ENCODE data around the gene COLEC12. TPM values are rescaled to one million over a fixed set of nuclear protein-coding genes. Genes with fewer than 3 reads are reported as not detected.

COLEC12 gene
- total RNA-seq, 1 experiment from 2014 or later, result not detected

DNA sequence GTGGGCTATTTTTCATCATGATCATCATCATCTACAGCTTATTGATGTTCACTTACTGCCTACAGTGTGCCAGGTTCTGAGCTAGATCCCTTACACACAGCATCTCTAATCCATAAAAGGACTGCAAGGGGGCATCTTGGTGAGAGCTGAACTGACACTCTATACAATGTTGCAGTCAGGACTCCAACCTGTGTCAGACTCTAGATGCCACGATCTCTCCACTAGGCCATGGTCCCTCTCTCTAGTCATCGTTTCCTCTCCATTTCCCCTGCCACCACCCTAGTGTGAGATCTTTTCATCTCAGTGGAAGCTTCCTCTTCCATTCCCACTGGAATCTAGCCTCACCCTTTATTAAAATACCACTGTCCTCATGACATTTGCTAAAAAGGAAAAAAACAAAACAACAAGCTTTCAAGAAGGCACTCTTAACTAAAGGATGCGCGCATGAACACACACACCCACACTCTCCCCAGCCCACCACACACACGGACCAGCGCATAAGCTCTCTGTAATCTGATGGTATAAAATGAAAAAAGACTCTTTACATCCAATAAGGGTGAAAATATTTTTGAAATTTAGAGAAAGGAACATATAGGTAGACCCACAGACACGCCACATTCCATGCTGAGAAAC, 139.3 kb downstream of the COLEC12 start:
- no peaks in the 10 kb centered on the region for H3K9me2 ChIP-seq (ENCODE audit: insufficient read depth)
- H4K20me1 ChIP-seq (ENCODE audit: insufficient read depth), result no peaks in the 10 kb centered on the region
- no peak overlapping the region for H3K4me3 ChIP-seq
- H3K4me1 ChIP-seq (replicated peaks; ENCODE audit: insufficient read depth), result 0 out of 2 replicates have a peak, but pooled peaks cover 11% of the 10 kb centered on the region
- peaks cover 95% of the 10 kb centered on the region for H3K27me3 ChIP-seq (ENCODE audit: insufficient read depth, low read depth)
- no peak overlapping the region for H3K27ac ChIP-seq
- no TSS peak for BruUV-seq (replicated peaks)
- no peak for TF ChIP-seq EZH2 (IDR thresholded peaks at IDR 0.05; ENCODE audit: low read depth)
- TF ChIP-seq, protein P1, sequence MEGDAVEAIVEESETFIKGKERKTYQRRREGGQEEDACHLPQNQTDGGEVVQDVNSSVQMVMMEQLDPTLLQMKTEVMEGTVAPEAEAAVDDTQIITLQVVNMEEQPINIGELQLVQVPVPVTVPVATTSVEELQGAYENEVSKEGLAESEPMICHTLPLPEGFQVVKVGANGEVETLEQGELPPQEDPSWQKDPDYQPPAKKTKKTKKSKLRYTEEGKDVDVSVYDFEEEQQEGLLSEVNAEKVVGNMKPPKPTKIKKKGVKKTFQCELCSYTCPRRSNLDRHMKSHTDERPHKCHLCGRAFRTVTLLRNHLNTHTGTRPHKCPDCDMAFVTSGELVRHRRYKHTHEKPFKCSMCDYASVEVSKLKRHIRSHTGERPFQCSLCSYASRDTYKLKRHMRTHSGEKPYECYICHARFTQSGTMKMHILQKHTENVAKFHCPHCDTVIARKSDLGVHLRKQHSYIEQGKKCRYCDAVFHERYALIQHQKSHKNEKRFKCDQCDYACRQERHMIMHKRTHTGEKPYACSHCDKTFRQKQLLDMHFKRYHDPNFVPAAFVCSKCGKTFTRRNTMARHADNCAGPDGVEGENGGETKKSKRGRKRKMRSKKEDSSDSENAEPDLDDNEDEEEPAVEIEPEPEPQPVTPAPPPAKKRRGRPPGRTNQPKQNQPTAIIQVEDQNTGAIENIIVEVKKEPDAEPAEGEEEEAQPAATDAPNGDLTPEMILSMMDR (conservative IDR thresholded peaks at IDR 0.05), result no peak
- intact Hi-C loops (cut with micrococcal nuclease; ENCODE audit: unreplicated experiment), result no loop called here
- H3K9me3 ChIP-seq (ENCODE audit: insufficient read depth, low read depth), result no peaks in the 10 kb centered on the region
- ChIA-PET CTCF (no interaction called here), POLR2A (ENCODE audit: unreplicated experiment) (interaction anchor here (0.6 kb wide), 1 partner anchor 191 kb away, joined by 4 read pairs; no protein-coding TSS in a partner anchor)
- H3F3A ChIP-seq (ENCODE audit: insufficient read depth, low read depth), result no peaks in the 10 kb centered on the region
- H3K79me2 ChIP-seq (ENCODE audit: low read depth), result no peaks in the 10 kb centered on the region
- no peak overlapping the region for H3K4me2 ChIP-seq
- H2AFZ ChIP-seq, result no peak overlapping the region
- H3K36me3 ChIP-seq (ENCODE audit: low read depth), result no peaks in the 10 kb centered on the region
- DNase-seq, result no peak

DNA sequence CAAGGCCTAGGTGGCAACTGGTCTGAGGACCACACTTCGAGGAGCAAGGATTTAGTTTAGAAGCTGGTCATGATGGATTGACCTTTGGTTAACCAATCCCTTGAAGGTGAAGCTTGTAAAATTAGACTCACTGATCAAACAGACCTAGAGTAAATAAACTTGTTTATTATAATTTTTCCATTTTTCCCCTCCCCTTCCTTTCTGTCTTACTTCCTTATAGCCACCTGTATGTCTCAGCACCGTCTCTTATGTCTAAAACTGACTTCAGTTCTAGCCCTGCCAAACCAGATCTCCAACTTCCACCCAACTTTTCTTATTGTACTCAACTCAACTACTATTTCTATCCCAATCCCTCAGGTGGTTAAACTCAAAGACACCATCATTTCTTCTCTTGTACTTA, 139.8 kb downstream of the COLEC12 start:
- no TSS peak for BruUV-seq (replicated peaks)
- Histone ChIP-seq H3K4me2 (no peak overlapping the region), H3K36me3 (ENCODE audit: low read depth) (no peaks in the 10 kb centered on the region), H2AFZ (no peak overlapping the region), H3K27ac (no peak overlapping the region), H4K20me1 (ENCODE audit: insufficient read depth) (no peaks in the 10 kb centered on the region), H3K4me3 (no peak overlapping the region), H3K79me2 (ENCODE audit: low read depth) (no peaks in the 10 kb centered on the region), H3K27me3 (ENCODE audit: insufficient read depth, low read depth) (peaks cover 95% of the 10 kb centered on the region), H3K9me3 (ENCODE audit: insufficient read depth, low read depth) (no peaks in the 10 kb centered on the region), H3K4me1 (replicated peaks; ENCODE audit: insufficient read depth) (0 out of 2 replicates have a peak, but pooled peaks cover 11% of the 10 kb centered on the region), H3F3A (ENCODE audit: insufficient read depth, low read depth) (no peaks in the 10 kb centered on the region), H3K9me2 (ENCODE audit: insufficient read depth) (no peaks in the 10 kb centered on the region)
- no peak for TF ChIP-seq EZH2 (IDR thresholded peaks at IDR 0.05; ENCODE audit: low read depth)
- TF ChIP-seq, protein P1 (conservative IDR thresholded peaks at IDR 0.05), result no peak
- peak in 1 of 2 experiments; percentile 65 for DNase-seq
- ChIA-PET CTCF (no interaction called here), POLR2A (ENCODE audit: unreplicated experiment) (interaction anchor here (0.6 kb wide), 1 partner anchor 191 kb away, joined by 4 read pairs; no protein-coding TSS in a partner anchor)
- intact Hi-C loops (cut with micrococcal nuclease; ENCODE audit: unreplicated experiment), result no loop called here

GRCh38 chr18:356778-357177, 143.7 kb downstream of the COLEC12 start:
- H3K9me2 ChIP-seq (ENCODE audit: insufficient read depth), result no peaks in the 10 kb centered on the region
- TF ChIP-seq EZH2 (IDR thresholded peaks at IDR 0.05; ENCODE audit: low read depth), result no peak
- TF ChIP-seq, protein P1 (conservative IDR thresholded peaks at IDR 0.05), result no peak
- CTCF ChIA-PET, result no interaction called here
- H3F3A ChIP-seq (ENCODE audit: insufficient read depth, low read depth), result no peaks in the 10 kb centered on the region
- intact Hi-C loops (cut with micrococcal nuclease; ENCODE audit: unreplicated experiment), result no loop called here
- H3K36me3 ChIP-seq (ENCODE audit: low read depth), result no peaks in the 10 kb centered on the region
- BruUV-seq (replicated peaks), result no TSS peak
- no peak for DNase-seq
- POLR2A ChIA-PET (ENCODE audit: unreplicated experiment), result no interaction called here
- H2AFZ ChIP-seq, result no peak overlapping the region
- no peaks in the 10 kb centered on the region for H3K79me2 ChIP-seq (ENCODE audit: low read depth)
- no peaks in the 10 kb centered on the region for H3K4me1 ChIP-seq (replicated peaks; ENCODE audit: insufficient read depth)
- H4K20me1 ChIP-seq (ENCODE audit: insufficient read depth), result no peaks in the 10 kb centered on the region
- H3K4me2 ChIP-seq, result no peak overlapping the region
- H3K27ac ChIP-seq, result no peak overlapping the region
- H3K27me3 ChIP-seq (ENCODE audit: insufficient read depth, low read depth), result peaks cover 95% of the 10 kb centered on the region
- no peaks in the 10 kb centered on the region for H3K9me3 ChIP-seq (ENCODE audit: insufficient read depth, low read depth)
- H3K4me3 ChIP-seq, result no peak overlapping the region
